Left hindlimb (tissue), 1 donor: Measurements from ENCODE around the gene TRIM37.

Experiments
- DNase-seq: peaks from one replicate; pipeline ENCODE4 v3.0.0-alpha.2; 2018

The TRIM37 gene

GRCh38 chr17:58932956-58933355 lies 173.7 kb downstream of the TRIM37 start:
- DNase-seq, result no peak
